ENCODE measurements around the gene DFFB.

Gene DFFB

GRCh38 chr1:3834701-3835100 lies 22.6 kb upstream of the DFFB start:
- DNase-seq: no peak

- no peak for DNase-seq
Observed at GRCh38 chr1:3836421-3836820, 20.9 kb upstream of the DFFB start.

- no peak for DNase-seq
Observed at GRCh38 chr1:3837200-3837599, 20.1 kb upstream of the DFFB start.

- DNase-seq: no peak
Observed at GRCh38 chr1:3837685-3838084, 19.6 kb upstream of the DFFB start.

DNA sequence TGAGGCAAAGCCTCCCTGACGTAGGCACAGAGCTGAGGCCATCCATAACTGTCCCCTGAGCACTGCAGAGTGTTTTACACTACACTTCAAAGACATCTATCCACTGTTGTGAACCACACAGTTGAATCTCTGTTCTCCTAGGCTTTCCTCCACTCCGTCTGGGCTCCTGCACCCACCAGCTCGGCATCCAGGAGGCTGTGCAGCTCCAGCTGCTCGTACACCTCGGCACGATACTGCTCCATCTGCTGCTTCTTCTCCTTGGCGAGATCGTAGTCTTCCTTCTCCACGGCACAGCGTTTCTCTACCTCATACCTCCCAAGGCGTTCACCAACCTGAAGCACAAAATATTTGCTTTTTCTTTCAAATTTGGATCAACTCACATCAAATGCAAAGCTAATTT lies 18.5 kb upstream of the DFFB start:
- DNase-seq: no peak

- no peak for DNase-seq
Observed at GRCh38 chr1:3841491-3841890, 15.8 kb upstream of the DFFB start.

- DNase-seq: no peak
Observed at GRCh38 chr1:3842912-3843311, 14.4 kb upstream of the DFFB start.

- no peak for DNase-seq
Observed at GRCh38 chr1:3846541-3846940, 10.7 kb upstream of the DFFB start.

DNA sequence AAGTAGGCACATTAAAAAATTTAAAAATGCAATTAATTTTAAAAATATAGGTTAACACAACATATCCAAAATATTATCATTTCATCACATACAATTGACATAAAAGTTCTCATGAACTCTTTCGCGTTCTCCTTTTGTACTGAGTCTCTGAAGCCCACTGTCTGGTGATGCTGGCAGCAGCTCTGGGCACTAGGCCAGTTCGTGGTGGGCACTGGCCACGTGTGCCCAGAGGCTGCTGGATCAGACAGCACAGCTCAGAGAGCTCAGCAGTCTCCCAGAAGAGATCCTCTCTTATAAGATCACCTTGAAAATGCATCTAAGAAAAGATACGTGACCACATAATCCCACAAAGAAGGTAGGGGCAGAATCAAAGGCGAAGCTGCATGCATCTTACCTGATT lies 10.2 kb upstream of the DFFB start:
- no peak for DNase-seq

- DNase-seq: no peak
Observed at GRCh38 chr1:3850857-3851256, 6.4 kb upstream of the DFFB start.

DNA sequence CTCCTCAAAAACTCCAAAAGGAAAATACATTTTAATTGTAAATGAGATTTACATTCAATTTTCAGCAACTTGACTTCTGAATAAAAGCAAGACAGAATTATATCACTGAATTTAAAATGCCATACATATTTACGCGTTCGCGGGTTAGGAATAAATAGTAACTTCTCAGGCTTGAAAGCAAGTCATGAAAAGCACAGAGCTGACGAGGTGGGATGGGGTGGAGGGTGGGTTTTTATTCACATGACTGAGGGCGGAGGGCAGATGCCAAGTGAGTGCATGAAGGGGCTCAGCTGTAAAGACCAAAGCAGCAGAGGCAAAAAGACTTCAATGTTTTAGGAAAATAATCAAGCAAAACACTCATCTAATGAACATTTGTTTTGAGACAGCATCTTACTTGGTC lies 6.0 kb upstream of the DFFB start:
- DNase-seq: no peak

GRCh38 chr1:3852091-3852490 lies 5.2 kb upstream of the DFFB start:
- DNase-seq: no peak

DNA sequence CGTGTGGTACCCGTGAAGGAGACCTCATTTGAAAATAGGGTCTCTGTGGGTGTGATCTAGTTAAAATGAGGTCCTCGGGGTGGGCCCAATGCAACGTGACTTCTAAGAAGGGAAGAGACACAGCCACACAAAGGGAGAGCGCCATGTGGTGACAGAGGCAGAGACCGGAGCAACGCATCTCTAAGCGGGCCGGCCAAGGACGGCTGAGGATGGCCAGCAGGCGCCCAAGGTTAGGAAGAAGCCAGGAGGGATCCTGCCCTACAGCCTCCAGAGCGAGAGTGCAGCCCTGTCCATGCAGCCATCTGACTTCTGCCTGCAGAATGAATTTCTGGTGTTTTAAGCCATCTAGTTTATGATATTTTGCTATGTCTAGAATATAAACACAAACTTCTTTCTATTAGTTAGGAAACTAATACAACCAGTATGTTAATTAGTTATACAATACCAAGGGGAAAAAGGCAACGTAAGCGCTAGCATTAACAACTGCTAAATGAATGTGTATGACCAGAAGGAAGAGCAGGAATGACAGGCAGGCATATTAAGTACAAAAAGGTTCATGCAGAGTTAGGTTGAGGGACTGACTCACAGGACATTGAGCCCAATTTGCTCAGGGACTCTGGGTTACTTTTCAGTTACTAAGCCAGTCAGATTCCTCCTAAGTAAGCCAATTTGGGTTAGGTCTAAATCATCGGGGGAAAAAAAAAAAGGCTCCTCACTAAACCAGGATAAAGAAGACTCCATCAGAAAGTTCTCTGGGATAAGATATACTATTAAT lies 4.4 kb upstream of the DFFB start:
- DNase-seq: no peak

DNA sequence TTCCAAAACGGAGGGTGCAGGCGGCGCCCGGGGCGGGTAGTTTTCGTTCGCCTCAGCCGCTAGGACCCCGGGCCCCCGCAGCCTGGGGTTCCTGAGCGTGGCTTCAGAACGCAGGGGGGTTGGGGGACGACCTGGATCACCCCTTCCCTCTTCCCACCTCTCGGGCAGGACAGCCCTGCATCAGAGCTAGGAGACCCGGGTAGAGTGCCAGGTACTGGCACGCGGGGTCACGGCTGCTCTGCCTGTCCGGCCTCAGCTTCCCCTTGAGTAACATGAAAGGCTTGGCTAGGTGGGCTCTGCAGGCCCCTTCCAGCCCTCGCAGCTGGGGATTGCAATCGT lies 484 bp downstream of the DFFB start:
- no peak for DNase-seq

DNA sequence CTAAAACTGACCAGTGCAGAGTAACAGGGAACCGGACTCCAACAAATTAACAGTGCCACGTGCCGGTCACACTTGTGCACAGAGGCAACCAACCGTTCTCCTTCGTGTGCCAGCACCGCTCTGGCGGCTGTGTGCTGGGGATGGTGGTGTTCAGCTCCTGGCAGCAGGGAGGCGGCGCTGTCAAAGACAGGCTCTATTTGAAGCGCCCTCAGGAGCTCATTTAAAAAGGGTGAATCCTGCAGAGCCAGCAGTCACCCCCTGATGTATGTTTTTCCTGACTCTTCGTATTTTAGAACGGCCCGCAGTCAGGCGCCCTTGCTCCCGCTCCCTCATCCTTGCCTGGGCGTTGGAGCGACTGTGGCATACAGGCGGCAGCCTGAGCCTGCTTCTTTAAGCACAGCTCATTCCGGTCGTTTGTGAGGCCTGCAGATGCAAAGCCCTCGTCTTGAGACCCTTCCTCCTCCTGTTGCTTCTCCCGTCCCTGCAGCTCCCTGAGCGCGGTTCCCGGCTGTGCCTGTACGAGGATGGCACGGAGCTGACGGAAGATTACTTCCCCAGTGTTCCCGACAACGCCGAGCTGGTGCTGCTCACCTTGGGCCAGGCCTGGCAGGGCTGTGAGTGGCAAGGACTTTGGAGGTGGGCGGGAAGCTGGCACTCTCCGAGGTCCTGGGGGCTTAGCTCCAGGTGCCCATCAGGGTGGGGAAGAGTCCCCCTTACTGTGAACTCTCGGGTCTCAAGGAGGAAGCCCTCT lies 1.1 kb downstream of the DFFB start:
- DNase-seq: no peak

DNA sequence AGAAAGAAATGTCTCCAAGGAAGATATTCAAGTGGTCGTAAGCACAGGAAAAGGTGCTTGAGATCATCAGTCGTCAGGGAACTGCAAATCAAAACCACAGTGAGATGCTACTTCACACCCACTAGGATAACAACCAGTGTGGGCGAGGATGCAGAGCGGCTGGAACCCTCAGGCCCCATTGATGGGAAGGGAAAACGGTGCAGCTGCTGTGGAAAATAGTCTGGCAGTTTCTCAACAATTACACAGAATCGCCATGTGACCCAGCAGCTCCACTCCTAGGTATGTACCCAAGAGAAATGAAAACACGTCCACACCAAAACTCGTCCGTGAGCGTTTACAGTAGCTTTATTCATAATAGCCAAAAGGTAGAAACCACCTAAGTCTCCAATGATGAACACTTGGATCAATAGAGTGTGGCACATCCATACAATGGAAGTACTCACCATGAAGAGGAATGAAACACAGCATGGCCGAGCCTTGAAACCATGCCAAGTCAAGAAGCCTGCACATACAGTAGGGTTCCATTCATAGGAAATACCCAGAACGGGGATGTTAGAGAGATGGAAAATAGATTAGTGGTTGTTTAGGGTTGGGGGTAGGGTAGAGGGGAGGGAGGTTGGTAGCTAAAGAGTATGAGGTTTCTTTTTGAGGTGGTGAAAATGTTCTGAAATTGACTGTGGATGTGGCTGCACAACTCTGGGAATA lies 6.1 kb downstream of the DFFB start:
- no peak for DNase-seq

DNA sequence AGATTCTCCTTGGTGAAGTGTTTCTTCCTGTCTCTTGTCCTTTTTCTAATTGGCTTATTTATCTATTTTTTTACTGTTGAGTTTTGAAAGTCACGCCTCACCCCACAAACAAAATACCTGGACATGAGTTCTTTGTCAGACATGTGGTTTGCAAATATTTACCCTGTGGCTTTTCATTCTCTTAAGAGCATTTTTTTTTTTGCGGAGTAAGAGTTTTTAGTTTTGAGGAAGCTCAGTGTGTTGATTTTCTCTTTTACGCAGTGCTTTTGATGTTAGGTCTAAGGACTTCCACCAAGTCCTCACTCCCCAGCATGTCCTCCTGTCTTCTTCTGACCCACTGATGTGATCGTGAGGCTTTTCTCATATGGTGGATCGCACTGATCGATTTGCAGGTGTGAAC lies 7.6 kb downstream of the DFFB start:
- no peak for DNase-seq

- no peak for DNase-seq
Observed at GRCh38 chr1:3865606-3866160, 8.4 kb downstream of the DFFB start.

DNA sequence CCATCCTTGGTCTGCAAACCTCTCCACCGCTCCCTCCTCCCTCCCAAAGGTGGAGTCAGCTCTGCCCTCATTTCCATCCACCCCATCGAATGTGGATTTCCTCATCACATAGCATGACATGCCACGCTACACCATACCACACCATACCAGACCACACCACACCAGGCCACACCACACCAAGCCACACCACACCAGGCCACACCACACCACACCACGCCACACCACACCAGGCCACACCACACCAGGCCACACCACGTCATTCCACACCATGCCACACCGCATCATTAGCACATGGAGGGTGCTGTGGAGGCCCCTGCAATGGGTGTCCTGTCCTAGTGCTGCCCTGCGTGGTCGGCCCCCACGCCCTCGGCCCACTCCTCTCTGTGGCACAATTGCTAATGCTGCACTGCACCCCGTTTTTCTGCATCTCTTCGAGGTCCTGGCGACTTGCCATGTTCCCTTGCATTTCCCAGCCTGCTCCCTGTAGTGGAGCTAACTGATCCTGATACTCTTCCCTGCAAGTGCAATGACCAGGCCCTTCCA lies 11.3 kb downstream of the DFFB start:
- DNase-seq: no peak

DNA sequence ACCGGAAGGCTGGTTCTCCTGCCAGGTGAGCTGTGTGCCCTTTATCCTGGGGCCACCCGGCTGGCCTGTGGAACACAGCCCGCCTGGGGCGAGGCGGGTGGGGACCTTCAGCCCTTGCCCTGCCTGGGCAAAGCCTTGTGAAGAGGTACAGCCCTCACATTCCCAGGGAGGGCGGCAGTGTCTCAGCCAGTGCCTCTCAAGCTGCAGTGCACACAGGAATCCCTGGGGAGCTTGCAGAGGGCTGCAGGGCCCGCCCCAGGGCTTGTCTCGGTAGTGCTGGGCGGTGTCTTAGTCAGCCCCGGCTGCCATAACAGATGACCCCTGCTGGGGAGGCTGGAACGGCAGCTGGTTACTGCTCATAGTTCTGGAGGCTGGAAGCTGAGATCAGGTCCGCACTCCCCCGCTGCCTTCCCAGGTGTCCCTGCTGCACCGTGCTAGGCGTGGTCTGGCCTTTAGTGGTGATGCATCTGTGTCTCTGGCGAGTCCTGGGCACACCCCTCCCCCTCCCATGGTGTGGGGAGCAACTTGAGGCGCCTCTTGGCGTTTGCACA lies 12.6 kb downstream of the DFFB start:
- DNase-seq: no peak

GRCh38 chr1:3871451-3871805 lies 14.2 kb downstream of the DFFB start:
- no peak for DNase-seq

DNA sequence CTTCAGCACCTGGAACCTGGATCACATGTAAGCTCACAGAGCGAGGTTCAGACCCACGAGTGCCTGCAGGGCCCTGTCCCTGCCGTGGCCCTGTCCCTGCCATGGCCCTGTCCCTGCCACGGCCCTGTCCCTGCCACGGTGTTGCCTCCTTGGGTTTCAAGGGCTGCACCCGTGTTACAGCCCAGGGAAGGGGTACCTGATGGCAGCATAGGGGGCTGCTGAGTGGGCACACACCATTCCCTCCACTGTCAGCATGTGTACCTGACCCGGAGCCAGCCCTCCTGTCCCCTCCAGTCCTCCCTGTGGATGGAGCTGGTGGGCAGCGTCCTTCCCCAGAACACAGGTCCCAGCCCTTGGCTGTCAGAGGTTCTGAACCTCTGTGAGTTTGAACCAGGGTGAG lies 15.3 kb downstream of the DFFB start:
- no peak for DNase-seq

- DNase-seq: no peak
Observed at GRCh38 chr1:3874736-3875135, 17.5 kb downstream of the DFFB start.

Data from SHP77 treated with DMSO at 0.1 percent for 48 hours (cell line).